CD4-positive, alpha-beta T cell treated with Interleukin-6 for 4 hours (primary cell): Measurements from ENCODE around the gene CDYL2.
A peak's percentile ranks its signal among the peaks of the same experiment; 100 is the strongest.
"Not testable (repeated sequence)": the region's sequence is repeated elsewhere in the genome, so short reads cannot be mapped to it uniquely, and the experiment has no call there.

Source experiments
- DNase-seq: peaks from one replicate; pipeline ENCODE4 v3.0.0-alpha.2; 2020; ENCODE audit warnings: mixed read lengths

Gene CDYL2

DNA sequence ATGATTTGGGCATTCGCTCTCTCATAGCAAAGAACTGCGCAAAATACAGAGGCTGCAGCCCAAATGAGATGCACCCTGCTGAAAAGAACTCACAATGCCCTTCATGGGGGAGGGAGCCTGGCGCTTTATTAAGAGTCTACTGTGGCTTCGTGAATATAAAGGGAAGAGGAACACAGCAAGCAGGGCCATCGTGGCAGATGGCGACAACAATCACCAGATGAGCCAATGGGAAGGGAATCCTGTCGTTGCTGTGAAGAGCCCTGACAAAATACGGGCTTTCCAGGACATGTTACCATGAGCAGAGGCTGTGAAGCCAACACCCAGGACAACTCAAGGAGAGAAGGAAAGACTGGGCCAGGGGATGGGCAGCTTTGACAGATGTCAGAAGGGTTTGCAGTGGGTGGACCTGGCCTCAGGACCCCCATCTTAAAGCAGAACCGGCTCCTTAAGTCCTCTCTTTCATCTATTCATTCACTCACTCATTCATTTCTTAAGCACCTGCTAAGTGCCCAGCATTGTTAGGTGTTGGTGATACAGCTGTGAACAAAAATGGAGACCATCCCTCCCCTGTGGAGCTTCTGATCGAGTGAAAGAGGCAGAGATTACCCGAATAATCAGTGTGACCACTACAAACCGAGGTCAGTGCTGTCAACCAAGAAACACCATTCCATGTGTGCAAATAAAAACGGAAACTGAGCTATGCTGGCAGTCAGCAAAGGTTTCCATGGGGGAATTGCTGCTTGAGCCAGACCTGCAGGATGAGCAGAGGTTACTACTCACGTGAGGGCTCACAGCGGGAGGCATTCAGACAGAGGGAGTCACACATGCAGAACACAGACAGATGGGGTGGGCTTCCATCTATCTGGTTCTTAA lies 137.8 kb downstream of the CDYL2 start:
- no peak for DNase-seq

DNA sequence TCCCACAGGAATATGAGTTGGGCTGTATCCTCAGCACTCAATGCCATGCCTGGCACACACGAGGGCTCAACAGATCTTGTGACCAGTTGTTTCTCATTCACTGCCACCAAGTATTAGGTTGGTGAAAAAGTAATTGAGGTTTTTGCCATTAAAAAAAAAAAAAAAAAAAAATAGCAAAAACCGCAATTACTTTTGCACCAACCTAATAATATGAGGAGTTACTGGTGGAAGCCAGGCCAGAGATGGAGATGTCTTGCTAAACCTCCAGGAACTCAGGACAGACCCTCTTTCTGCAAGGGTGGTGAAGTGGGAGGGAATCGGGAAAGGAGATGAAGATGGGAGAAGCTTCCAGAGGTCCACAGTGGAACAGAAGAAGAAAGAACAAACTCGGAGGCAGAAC lies 139.0 kb downstream of the CDYL2 start:
- no peak for DNase-seq

DNA sequence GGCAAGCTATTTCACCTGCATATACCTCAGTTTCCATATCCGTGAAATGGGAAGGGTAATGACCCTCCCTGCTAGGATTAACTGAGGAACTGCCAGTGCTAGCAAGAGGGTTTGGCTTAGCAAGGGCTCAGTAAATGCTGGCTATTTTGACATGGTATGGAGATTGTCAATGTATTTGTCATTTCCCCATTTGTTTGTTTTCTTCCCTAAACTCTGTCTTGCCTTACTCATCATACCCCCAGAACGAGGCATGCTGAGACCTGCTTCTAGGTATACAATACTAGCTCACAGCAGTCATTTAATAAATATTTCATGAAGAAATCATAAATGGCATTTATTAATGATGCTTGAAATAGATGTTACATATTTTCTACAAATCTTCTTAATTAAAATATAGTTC lies 139.6 kb downstream of the CDYL2 start:
- no peak for DNase-seq

GRCh38 chr16:80664226-80664625 lies 140.2 kb downstream of the CDYL2 start:
- no peak for DNase-seq

DNA sequence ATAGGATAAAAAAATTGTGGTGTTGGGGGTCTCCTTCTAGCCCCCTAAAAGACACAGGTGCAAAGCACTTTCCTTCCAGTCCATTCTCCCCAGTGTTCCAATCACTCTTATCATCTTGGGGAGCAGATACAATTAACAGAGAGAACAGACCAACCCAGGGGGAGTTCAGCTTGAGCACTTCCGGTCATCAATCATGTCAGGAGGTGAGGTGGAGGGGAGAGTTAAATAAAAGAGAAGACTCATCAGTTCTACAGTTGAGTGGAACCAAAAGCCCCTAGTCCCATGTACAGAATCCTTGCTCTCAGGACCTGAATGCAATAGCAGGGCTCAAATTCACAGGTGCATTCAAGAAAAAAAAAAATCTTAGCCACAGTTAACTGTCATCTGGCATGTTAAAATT lies 141.3 kb downstream of the CDYL2 start:
- no peak for DNase-seq

DNA sequence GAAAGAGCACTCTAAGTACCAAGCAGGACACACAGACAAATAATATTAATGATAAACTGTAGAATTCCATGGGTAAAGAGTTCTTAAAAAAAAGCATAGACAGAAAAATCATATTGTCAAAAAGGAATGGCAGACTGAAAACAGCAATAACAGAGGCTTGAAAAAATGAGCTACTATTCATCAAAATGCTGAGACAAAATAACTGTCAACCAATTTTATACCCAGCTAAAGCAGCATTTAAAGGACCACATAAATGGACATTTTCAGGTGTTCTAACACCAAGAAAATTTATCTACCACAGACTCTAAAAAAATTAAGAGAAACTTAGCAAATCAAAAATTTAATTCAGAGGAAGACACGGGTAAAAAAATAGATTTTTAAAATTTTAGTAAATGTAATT lies 144.5 kb downstream of the CDYL2 start:
- no peak for DNase-seq

DNA sequence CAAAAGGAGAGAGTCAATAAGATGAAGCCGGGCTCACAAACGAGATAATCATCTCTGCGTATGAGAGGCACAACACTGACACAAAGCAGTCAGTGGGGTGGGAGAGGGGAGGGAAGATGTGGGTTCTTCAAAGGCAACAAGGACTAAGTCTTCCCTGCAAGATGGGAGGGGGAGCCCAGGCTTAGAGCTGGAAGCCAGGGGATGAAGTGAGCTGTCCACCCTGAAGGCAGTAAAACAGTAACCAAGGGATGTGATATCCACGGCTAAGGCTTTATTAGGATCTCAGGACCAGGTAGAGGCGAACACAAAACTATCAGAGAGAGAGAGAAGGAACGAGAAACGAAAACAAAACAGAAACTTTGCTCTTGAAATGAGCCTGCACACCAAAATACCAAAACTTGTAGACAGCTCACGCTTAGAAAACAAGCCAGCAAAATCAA lies 147.7 kb downstream of the CDYL2 start:
- peak; percentile 46 for DNase-seq

GRCh38 chr16:80656161-80656560 lies 148.2 kb downstream of the CDYL2 start:
- no peak for DNase-seq

DNA sequence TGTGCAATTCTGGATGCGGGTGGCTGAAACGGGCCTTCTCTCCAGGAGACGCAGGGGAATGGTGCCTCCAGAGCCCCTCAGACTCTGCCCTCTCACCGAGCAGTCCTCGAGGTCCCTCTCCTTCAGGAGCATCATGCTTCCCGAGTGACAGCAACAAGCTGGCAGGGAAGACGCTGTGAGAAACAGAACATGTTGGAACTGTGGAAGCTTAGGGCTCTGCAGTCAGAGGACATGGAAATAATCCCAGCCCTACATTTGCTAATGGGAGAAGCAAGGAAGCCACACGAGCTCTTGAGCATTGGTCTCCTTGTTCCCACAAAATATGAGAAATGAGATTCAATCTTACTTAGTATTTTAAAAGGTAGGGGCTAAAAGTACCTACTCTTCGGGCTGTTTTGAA lies 148.6 kb downstream of the CDYL2 start:
- DNase-seq: no peak

DNA sequence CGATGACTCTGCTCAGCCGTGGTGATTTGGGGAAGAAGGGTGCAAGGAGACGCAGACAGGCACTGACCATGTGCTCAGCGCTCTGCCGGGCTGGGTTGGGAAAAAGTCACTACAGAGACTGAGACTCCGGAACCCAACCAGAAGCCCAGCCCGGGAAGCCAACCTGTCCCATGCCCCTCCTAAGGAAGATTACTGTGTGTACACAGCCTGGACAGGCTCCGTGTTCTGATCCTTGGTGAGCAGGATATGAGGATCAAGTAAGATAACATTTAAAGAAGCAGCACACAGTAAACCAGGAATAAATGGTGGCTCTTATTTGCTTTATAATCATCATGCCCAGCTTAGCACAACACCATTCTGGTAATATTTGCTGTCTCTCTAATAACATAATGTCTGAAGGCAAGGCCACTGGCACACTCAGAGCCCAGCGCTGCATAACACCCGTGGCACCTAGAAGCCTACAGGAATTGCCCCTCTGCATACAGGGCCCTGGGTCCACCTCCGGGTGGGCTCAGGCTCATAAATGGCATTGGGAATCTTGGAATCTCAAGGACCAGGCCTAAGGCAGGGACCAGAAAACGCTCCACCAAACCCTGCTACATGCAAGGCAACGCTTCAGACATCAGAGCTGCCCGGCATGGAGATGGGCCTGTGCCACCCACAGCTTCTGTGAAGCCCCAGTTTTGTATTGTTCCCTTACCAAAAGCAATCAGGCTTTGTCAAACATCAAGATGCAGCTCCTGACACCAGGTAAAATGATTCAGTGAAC lies 150.1 kb downstream of the CDYL2 start:
- no peak for DNase-seq

- DNase-seq: no peak
These were observed 152.0 kb downstream of the CDYL2 start for GRCh38 chr16:80652441-80652840.

DNA sequence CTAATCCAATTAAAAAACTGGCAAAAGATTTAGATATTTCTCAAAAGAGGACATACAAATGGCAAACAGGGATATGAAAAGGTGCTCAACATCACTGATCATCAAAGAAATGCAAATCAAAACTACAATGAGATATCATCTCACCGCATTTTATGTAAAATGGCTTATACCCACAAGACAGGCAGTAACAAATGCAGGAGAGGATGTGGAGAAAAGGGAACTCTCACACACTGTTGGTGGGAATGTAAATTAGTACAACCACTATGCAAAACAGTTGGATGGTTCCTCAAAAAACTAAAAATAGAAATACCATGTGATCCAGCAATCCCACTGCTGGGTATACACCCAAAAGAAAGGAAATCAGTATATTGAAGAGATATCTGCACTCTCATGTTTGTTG lies 154.1 kb downstream of the CDYL2 start:
- DNase-seq: not testable (repeated sequence)

DNA sequence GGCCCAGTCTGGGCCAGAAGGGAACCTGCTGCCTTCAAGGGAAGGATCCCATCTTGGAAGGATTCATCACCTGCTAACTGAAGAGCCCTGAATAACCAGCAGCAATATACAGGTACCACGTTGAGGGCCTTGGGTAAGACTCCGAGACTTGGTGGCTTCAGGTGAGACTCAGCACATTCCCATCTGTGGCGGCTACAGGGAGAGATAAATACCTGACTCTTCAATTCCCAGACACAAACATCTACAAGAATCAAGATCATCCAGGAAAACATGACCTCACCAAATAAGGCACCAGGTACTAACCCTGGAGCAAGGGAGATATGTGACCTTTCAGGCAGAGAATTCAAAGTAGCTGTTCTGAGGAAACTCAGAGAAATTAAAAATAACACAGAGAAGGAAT lies 164.1 kb downstream of the CDYL2 start:
- DNase-seq: no peak

GRCh38 chr16:80639636-80640035 lies 164.8 kb downstream of the CDYL2 start:
- DNase-seq: no peak

DNA sequence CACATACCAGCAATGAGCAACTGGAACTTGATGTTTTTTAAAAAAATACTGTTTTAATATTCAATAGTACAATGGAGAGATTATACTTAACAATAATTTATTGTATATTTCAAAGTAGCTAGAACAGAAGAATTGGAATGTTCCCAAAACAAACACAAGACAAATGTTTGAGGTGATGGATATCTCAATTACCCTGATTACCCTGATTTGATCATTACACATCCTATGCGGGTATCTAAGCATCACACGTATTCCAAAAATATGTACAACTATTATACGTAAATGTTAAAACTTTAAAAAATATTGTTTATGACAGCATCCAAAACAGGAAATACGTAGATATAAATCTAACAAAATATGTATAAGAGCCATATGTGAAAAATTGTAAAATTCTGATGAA lies 166.8 kb downstream of the CDYL2 start:
- DNase-seq: no peak

GRCh38 chr16:80631581-80631980 lies 172.8 kb downstream of the CDYL2 start:
- no peak for DNase-seq

DNA sequence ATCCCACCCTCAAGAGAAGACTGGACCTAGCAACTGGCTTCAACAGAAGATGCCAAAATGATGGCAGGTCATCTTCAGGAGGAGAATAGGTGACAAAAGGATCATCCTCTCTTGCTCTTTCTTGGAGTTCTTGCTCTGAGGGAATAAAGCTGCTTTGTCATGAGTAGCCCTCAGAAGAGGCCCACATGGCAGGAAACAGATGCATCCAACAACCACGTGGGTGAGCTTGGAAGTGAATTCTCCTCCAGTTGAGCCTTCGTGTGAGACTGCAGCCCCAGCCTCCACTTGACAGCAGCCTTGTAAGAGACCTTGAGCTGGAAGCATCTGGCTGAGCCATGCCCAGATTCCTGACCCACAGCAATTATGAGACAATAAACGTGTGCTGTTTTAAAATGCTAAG lies 176.1 kb downstream of the CDYL2 start:
- no peak for DNase-seq

GRCh38 chr16:80627108-80627507 lies 177.3 kb downstream of the CDYL2 start:
- no peak for DNase-seq

GRCh38 chr16:80623376-80623775 lies 181.0 kb downstream of the CDYL2 start:
- no peak for DNase-seq

- DNase-seq: no peak
These were observed 182.4 kb downstream of the CDYL2 start for GRCh38 chr16:80622007-80622406.

DNA sequence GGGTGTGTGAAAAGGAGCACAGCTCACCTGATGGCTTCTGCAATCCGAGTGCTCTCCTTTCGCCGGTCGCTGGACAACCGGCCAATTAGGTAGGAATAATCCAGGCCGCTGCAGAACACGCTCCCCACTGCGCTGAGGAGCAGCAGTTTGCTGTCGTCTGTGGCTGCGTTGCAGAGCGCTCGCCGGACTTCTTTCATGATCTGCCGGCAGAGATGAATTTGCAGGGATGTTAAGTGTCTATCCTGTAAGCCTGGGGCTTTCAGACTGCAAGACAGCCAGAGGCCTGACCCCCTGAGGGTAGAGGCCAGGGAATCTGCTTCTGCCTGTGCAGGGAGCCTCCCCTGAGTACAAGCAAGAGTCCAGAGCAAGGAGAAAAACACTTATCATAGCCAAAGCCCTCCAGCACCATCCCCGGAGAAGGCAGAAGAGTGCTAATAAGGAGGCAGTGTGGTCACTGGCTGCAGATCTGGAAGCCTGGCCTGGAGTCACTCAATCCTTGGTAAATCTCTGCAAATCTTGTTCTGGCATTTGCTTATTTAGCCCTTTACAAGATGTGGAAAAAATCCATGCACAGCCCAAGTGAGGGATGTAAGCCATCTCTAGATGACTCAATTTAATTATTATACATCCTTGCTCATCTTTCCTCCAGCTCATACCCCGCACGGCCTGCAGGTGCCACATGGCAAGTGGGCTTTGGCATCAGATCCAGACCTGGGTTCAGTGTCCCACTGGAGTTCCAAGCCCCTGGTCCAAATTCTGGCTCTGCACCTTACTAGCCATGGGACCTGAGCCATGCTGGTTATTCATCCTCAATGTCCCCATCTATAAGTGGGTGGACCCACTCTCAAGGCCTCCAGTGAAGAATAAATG lies 183.4 kb downstream of the CDYL2 start:
- DNase-seq: no peak

DNA sequence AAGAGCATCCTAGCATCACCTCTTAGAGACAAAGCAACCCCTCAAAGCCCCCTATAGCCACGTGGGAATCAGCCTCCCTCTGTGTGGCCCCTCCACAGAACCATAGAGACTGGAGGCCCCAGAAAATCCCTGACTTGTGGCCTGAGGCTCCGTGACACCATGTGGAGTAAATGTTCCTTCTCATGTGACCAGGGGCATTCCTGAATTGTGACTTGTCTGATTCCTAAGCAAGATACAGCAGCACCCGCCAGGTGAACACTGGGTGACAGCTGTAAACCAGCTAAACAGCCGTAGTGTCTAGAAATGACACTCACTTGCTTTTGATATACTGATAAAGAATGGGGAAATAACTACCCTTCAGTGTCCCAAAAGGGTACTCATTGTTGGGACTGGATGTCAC lies 184.6 kb downstream of the CDYL2 start:
- DNase-seq: no peak
